GM19099 (cell line): ENCODE measurements around the gene RNF126.

ENCODE experiments used
- POLR2A ChIP-seq: IDR thresholded peaks from 3 replicates; pipeline ENCODE4 v1.6.1; 2011; ENCODE audit warnings: low read depth; ENCODE audit not compliant: insufficient read length; ENCODE audit errors: extremely low read depth

The RNF126 gene

DNA sequence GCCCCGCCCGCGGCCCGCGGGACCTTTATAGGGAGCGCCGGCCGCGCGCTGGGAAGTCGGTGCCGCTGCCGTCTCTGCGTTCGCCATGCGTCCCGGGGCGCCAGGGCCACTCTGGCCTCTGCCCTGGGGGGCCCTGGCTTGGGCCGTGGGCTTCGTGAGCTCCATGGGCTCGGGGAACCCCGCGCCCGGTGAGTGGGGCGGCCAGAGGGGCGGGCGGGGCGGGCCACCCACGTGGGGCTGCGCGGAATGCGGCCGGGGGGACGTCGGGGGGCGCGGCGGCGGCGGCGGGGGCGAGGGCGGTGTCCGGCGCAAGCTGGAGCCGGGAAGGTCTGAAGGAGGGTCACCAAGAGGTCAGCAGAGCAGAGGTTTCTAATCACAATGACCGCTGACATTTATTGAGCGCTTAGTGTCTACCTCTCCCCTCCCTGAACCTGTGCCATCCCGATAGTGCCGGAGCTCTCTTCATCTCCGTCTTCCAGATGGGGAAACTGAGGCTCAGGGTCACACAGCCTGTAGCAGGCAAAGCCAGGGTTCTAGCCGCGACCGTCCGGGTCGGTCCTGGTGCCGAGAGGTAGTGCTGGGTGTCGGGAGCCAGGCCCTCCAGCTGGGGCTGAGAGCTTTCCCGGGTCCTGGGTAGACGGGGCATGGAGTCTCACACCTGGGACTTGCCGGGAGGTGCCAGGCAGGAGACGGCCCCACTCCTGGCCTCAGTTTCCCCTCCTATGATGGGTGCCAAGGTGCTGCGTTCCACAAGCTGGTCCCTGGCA, 13.5 kb upstream of the RNF126 start, which contains the start of gene FSTL3:
Gene FSTL3, plus strand, starts transcription at position 54 of the 767 bp plus-strand sequence. Its CDS starts 32 bp downstream, at position 86.
- no peak for TF ChIP-seq POLR2A

DNA sequence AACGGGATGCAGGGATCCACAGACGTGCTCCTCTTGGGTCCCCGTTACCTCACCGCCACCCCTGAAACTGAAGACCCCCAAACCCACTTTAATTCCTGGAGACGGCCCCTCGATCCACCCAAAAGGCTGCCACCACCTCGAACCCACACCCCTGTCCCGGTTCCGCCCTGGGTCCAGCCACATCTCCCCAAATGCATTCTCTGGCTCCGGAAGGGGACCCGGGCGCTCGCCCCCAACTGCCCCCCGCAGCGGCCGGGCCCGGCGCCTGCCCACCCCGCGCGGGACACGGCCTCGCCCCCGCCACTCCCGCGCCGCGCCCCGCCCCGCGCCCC, 13.0 kb upstream of the RNF126 start:
- TF ChIP-seq POLR2A = no peak

GRCh38 chr19:674282-675151, 11.5 kb upstream of the RNF126 start:
- no peak for TF ChIP-seq POLR2A

DNA sequence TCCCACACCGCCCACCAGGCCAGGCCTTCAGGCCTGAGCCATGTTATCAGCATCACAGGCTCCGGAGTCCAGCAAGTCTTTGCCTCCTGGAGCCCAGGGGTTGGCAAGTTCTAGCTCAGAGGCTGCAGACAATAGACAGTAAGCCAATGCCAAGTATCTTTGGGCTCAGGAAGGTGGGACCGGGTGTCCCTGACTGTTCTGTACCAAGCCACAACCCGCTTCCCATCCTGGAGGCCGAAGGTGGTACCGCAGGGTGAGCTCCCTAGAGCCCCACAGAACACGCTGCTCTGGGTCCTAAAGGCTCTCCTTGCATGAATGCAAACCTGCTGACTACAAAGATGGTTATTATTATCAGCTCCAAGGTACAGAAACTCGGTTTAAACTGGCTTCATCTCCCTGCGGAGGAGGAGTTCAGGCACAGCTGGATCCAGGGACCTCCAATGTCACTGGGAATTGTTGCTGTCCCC, 7.6 kb upstream of the RNF126 start:
- TF ChIP-seq POLR2A = no peak

GRCh38 chr19:664913-665443, 2.0 kb upstream of the RNF126 start:
- no peak for TF ChIP-seq POLR2A

GRCh38 chr19:663682-664117, 686 bp upstream of the RNF126 start:
- no peak for TF ChIP-seq POLR2A

DNA sequence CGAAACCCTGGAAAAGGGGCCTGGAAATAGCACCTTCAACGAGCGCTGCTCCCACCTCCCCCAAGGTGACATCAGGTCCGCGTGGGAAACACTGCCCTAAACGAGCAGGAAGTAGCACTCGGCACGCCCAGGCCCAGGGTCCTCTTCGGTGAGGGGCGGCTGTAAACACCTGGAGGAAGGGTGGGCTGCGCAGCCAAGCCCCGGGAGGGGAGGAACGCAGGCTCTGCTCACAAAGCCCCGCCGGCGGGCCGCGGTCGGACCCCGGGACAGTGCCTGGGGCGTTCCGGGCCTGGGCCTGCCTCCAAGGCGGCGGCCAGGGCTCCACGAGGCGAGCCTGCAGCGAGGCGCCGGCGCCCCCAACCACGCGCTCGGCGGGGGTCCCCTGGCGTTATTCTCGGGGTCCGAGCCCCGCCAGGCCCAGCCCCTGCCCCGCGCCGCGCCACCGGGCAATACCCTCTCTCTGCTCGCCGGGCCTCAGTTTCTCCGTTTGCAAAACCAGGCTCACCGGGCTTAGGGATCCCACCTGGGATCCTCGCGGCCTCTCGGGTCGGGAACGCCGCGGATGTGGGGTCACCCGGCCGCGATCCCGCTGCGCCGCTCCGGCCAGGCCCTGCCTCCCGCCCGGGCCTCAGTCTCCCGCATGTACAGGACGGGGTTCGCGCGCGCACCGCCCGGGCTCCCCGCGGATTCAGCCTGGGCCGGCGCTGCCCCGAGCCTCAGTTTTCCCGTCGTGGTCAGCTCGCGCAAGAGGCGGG, 630 bp downstream of the RNF126 start:
- TF ChIP-seq POLR2A = no peak

- TF ChIP-seq POLR2A = no peak
Measured at GRCh38 chr19:661427-662196, 1.4 kb downstream of the RNF126 start.

DNA sequence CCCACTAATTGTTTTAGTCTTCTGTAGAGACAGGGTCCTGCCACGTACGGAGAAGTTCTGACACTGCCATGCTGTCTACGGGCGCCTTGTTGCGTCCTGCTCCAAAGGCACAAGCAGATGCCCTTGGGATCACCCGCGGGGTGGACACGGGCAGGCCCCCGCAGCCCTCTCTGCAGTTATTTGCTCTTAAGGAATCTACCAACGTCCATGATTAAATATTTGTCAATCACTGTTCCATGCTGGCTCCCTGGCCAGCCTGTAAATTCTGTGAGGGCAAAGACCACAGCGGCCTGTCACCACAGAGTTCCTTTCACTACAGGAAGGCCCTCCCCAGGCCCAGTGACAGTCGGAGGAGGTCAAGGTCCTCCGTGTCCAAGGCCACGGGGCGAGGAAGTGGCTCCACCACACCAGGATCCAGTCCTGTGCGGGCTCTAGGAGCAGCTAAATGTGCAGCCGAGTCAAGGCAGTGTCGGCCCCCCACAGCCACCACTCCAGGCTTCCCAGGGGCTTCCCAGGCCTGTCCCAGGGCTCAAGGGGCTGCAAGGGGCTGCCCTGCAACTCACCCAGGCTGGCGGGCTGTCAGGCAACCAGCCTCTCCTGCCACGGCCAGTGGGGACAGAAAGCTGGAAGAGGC, 2.1 kb downstream of the RNF126 start:
- no peak for TF ChIP-seq POLR2A

DNA sequence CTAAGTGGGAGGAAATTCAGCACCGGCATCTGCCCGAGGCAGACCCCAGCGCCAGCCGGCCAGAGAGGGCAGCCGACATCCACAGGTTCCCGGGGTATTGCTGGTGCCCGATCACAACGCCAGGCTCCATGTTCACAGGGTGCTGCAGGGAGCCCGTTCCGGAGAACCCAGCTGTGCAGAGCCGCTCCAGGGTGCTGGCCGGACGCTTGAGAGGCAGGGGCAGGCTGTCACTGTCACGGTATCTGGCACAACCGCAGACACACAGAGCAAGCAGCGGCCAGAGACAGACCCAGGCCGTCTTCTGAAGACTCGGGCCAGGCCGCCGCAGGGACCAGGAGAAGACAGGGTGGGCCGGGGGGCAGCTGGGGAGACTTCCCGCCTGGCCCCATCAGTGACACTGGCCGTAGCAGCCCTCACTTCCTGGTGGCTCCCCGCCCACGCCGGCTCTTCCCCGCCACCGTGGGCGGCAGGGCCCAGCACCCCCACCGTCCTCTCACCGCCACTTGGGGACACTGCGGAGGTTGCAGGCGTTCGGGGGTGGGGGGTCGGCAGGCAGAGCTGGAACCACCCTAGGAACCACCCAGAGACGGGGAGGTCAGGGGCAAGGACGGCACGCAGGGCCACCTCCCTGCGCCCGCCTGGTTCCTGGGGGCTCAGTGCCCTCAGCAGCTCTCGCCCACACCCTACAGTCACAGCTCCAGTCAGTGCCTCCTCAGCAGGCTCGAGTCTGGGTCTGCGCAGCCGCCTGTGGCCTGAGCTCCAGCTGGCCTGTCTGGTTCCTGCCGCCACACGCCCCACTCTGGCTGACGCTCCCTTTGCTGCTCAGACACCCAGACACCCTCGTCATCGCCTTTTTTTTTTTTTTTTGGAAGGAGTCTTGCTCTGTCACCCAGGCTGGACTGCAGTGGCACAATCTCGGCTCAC, 3.8 kb downstream of the RNF126 start:
- TF ChIP-seq POLR2A = no peak

- no peak for TF ChIP-seq POLR2A
Measured at GRCh38 chr19:658059-658839, 4.8 kb downstream of the RNF126 start.

- no peak for TF ChIP-seq POLR2A
Measured at GRCh38 chr19:657611-658010, 5.4 kb downstream of the RNF126 start.
